ENCODE measurements around the gene NEUROG1.

GRCh38 chr5:135543485-135544304 is 7.9 kb upstream of the NEUROG1 start:
- TF ChIP-seq CTCF (IDR thresholded peaks at IDR 0.05) (no peak), POLR2A (IDR thresholded peaks at IDR 0.05) (no peak)

Measured in body of pancreas (tissue), 4 donors.